ENCODE data around the gene LGR6.
"Not testable (repeated sequence)": the region's sequence is repeated elsewhere in the genome, so short reads cannot be mapped to it uniquely, and the experiment has no call there.

LGR6 gene, protein sequence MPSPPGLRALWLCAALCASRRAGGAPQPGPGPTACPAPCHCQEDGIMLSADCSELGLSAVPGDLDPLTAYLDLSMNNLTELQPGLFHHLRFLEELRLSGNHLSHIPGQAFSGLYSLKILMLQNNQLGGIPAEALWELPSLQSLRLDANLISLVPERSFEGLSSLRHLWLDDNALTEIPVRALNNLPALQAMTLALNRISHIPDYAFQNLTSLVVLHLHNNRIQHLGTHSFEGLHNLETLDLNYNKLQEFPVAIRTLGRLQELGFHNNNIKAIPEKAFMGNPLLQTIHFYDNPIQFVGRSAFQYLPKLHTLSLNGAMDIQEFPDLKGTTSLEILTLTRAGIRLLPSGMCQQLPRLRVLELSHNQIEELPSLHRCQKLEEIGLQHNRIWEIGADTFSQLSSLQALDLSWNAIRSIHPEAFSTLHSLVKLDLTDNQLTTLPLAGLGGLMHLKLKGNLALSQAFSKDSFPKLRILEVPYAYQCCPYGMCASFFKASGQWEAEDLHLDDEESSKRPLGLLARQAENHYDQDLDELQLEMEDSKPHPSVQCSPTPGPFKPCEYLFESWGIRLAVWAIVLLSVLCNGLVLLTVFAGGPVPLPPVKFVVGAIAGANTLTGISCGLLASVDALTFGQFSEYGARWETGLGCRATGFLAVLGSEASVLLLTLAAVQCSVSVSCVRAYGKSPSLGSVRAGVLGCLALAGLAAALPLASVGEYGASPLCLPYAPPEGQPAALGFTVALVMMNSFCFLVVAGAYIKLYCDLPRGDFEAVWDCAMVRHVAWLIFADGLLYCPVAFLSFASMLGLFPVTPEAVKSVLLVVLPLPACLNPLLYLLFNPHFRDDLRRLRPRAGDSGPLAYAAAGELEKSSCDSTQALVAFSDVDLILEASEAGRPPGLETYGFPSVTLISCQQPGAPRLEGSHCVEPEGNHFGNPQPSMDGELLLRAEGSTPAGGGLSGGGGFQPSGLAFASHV

DNA sequence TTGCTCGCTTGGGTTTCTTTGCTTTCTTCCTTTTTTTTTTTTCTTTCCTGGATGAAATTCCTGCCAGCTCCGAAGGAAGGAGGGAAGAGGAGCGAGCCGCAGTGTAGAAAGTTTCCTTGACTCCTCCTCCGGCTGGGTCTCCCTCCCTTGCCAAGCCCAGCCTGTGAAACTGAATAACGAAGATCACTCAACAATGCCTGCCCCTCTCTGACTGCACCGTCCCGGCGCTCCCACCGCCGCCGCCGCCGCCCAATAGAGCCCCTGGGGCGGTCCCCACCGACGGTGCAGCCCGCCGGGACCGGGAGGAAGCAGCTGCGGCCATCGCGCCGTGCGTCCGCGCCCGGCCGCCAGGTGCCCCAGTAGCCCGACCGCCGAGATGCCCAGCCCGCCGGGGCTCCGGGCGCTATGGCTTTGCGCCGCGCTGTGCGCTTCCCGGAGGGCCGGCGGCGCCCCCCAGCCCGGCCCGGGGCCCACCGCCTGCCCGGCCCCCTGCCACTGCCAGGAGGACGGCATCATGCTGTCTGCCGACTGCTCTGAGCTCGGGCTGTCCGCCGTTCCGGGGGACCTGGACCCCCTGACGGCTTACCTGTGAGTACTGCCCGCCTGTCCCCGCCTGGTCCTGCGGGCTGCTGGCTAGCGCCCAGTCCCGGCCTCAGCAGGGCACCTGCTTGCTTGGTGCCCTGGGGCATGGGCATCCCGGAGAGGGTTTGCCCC is at the start of gene LGR6:
Gene LGR6, plus strand, starts transcription at position 186 of the 714 bp plus-strand sequence. Its CDS starts 191 bp downstream, at position 377.
- no peak for DNase-seq

DNA sequence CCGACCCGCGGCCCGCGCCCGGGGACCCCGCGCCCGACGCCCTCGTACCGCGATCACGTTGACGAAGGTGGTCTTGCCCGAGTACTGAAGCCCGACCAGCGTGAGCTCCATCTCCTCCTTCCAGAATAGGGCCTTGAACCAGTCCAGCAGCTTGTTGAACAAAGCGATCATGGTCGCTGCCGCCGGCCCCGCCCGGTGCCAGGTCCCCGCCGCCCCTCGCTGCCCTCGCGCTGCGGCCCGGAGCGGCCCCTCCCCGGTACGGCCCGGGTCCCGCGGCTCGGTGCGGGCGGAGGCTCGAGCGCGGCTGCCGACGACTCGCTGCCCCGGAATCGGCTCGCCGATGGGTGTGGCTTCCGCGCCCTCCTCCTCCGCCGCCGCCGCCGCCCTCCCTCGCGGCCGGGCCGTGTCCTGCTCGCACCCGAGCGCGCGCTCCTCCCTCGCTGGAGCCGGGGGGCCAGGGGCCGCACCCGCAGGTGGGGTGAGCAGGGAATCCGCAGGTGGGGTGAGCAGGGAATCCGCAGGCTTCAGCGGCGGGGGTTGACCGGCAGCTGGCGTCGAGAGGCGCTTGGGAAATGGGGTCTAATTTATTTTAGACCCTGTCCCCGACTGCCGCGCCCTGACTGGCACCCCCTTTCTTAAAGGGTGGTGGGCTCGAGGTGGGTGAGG is 49.1 kb upstream of the LGR6 start, which contains the start of gene ARL8A:
Gene ARL8A, minus strand, starts transcription at position 336 of the 666 bp plus-strand sequence. Its CDS starts 165 bp downstream, at position 171.
- DNase-seq: peak; percentile 79

DNA sequence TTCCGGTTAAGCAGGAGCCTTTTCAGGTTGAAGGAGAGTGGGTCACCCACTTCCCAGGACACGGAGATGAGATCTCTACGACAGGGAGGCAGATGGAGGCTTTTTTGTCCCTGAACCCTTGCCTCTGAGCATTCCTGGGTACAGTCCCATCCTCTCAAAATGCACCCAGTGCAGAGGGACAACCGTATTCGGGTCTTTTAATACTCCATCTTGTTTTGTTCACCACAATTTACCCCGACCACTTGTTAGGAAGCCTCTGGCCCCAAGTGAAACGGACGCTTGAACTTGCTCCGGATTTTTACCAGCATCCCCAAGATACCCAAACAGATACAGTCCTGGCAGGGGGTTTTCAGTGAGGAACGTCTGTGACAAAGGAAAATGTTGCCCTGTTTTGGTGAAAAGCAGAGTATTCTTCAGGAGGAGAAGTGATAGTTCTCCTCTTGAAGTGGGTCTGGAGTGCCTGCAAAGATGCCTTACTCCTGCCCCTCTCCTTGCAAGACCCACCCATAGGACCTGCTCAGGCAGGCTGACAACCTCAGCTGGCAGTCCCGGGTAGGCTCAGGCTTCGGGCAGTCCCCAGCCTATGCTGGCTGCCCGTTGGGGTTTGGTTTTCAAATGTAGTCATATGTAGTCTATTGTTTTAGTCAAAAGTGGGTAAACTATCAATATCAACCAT is 48.4 kb upstream of the LGR6 start:
- peak; percentile 55 for DNase-seq

DNA sequence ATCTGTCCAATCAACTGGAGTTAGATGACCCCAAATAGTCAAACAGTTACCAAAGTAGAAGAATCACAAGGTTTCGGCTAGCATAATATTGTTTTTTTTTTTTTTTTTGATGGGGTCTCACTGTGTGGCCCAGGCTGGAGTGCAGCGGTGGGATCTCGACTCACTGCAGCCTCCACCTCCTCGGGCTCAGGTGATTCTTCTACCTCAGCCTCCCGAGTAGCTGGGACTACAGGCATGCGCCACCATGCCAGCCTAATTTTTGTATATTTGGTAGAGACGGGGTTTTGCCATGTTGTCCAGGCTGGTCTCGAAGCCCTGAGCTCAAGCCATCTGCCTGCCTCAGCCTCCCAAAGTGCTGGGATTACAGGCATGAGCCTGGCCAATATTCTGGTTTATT is 47.9 kb upstream of the LGR6 start:
- not testable (repeated sequence) for DNase-seq

DNA sequence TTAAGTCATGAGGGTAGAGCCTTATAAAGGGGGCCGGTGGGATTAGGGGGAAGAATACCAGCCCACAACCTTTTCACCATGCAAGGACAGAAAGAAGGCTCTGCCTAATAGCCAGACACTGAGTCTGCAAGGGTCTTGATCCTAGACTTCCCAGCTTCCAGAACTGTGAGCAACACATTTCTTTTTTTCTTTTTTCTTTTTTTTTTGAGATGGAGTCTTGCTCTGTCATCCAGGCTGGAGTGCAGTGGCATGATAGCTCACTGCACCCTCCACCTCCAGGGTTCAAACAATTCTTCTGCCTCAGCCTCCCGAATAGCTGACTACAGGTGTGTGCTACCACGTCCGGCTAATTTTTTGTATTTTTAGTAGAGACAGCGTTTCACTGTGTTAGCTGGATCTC is 47.3 kb upstream of the LGR6 start:
- no peak for DNase-seq

DNA sequence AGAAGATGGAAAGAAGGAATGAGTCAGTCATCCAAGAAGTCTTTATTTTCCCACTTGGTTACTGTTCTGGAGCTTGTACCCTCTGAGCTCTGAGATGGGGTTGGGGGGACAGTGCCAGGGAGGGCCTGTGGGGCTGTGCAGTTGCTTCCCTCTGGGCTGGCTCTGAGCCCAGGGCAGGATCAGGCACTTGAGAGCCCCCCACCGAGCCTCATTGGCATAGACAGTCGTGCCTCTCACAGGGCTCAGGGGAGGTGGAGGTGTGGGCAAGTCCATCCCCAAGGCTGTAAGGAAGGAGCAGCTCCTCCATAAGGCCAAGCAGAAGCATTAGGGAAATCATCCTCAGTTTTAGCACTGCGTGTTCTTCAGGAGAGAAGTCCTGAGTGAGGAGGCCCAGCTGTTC is 46.6 kb upstream of the LGR6 start:
- no peak for DNase-seq

DNA sequence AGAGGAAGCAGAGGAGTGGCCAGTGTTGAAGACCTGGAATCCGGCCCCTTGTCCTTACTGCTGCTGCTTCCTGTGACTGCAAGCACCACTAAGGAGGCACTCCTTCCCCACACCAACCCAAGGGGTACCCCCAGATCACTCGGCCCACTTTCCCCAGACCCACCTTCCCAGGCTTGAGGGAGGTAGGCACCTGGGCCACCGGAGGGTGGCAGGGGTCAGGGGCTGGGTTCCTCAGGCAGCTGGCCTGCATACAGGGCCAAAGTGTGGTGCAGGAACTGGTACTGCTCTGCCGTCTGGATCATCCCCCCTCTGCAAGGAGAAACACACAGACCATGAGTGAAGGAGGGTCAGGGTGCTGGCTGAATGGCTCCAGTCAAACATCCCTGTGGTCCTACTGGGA is 45.2 kb upstream of the LGR6 start:
- no peak for DNase-seq

DNA sequence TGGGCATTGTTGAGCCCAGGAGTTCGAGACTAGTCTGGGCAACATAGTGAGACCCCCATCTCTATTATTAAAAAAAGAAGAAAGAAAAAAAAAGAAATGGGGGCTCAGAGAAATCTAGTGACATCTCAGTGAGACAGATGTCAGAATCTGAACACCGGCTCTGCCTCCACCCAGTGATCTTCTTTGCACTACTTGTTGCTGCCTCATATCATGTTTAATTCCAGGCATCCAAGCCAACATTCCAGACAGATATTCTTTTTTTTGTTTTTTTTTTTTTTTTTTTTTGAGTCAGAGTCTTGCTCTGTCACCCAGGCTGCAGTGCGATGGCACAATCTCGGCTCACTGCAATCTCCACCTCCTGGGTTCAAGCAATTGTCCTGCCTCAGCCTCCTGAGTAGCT is 44.0 kb upstream of the LGR6 start:
- no peak for DNase-seq

DNA sequence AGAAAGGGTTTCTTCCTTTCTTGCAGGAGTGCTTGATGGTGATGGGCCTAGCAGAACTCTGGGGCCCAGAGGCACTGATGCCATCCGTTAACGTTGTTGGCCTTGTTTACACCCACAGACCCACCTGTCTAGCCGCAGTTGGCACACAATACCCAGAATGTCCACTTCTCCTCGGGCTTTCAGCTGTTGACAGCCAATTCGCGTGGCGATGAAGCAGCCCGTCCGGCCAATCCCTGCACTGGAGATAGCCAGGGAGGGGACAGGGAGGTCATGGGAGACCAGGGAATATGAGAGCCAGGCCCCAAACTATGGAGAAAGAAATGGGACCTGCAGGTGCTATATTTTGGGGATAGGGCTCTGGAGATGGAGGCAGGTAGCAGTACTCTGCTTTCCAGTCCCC is 43.4 kb upstream of the LGR6 start:
- no peak for DNase-seq

DNA sequence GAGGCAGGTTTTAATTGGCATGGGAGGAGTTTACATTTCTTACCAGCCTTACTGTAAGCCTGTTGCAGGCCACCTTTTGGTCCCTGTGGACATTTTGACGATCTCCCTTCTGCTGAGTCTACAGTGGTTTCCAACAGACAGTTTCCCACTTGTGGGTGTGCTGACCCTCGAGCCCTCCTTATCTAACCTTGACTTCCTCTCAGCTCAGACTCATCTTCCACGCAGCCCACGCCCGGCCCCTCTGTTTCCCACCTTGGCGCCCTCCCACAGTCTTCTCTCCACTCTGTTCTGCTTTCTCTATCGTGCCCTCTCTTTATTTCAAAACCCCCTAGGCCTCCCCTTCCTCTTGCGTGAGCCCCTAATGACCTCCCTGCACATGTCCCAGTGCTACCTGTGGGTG is 43.0 kb upstream of the LGR6 start:
- DNase-seq: no peak

DNA sequence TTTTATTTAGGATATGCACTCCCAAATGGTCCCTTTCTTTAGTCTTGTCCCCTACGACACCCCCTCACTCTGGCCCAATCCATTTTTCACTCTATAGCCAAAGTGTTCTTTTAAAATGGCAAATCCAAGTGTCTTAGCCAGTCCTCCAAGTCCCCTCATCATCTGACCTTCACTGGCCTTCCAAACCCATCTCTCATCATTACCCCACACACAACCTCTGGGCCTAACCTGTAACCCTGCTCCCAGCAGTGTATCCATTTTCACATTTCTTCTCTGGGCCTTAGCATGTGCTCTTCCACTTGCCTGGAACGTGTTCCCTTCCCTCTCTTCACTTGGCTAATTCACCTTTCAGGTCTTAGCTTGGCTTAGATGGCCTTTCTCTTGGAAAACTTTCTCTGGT is 42.6 kb upstream of the LGR6 start:
- no peak for DNase-seq

DNA sequence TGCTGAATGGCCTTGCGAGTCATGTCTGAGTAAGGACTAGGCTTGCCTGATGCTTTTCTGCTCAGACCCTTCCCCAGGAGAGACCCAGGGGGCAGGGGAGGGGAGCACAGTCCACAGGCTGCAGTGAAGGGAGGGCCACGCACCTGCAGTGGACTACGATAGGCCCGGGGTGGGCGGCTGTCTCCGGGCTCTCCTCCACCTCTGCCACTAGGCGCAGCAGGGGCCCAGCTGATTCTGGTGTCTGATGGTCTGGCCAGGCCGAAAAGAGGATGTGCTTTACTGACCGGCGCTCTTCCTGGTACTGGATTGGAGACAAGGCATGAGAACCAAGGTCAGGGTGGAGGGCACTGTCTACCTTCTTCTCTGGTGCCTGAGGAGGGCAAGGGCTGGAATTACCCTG is 41.2 kb upstream of the LGR6 start:
- DNase-seq: no peak

DNA sequence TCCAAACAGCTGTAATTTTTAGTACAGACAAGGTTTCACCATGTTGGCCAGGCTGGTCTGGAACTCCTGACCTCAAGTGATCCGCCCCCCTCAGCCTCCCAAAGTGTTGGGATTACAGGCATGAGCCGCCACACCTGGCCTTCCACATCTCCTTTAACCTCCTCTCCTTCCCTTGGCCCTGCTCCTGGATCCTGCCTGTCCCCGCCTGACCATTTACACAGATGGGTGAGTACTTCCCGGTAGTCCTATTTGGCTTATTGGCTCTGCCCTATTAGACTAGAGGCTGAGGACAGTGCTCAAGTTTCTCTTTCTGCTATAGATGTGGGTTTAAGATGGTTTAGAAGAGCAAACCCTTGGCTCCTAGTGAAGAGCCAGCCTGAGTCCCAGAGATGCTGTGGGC is 40.3 kb upstream of the LGR6 start:
- no peak for DNase-seq

DNA sequence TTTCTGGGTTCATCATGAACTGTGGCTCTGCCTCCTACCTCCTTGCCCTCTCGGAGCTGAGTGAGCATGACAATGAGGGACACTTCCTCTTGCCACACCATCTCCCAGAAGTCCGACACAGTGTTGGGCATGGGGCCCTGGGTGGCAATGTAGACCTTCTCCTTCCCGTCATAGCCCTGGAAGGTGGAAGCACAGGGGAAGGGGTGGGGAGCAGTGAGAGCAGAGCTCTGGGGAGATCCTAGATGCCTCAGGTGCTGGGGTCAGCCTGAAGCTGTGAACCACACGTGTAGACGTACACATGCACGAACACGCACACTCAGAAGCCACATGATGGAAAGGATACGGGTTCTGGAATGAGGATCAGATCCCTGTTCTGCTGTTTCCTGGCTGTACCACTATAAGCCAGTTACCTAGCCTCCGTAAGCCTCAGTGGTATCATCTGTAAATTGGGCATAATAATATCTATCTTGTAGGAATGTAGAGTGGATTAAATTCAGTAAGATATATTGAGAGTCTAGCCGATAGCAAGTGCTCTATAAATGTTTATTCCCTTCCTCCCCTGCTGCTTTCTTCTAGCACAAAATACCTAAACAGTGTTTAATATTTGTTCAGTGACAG is 39.3 kb upstream of the LGR6 start:
- no peak for DNase-seq

DNA sequence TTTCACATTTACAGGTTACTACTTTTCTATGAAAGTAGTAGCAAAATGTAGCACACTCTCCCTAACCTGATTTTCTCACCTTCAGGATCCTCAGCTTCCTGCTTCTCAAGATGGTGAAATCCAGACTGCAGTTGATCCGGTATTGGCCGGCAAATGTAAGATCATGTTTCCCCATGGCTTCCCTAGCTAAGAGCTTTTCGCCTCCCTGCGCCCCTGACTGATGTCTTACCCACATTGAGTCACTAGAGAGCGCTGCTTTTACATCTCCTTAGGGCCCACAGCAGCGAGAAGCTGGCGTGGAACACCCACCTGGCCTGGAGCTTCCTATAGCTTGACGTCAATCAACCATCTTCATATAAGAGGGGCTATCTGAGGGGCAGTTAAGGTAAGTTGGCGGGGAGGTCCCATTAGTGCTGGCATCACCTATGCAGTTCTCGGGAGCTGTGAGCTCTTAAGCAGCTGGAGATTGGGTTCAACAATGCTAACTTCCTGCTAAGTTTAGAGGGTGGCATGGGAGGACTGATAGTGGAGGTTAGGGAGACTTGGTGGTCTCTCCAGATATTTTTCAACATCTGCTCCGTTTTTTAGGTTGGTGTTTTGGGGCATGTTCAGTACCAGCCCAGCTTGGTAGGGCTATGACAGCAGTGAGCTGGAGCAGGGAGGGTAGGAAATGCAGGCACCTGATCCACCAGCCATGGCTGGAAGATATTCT is 38.7 kb upstream of the LGR6 start:
- DNase-seq: no peak

DNA sequence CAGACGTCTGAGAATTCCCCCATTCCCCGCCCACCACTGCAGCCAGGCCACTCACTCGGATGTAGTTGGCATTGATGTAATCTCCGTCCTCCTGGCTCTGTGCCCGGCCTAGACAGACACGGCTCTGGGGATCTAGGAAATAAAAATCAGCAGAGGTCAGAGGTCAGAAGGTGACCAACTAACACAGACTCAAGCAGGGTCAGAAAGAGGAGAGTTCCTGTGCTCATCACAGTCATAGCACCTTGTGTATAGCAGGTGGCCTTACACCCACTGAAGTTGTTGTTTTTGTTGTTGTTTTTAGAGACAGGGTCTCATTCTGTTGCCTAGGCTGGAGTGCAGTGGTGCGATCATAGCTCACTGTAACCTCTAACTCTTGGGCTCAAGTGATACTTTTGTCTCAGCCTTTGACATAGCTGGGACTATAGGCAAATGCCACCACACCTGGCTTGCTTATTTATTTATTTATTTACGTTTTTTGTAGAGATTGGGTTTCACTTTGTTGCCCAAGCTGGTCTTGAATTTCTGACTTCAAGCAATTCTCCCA is 38.0 kb upstream of the LGR6 start:
- no peak for DNase-seq

DNA sequence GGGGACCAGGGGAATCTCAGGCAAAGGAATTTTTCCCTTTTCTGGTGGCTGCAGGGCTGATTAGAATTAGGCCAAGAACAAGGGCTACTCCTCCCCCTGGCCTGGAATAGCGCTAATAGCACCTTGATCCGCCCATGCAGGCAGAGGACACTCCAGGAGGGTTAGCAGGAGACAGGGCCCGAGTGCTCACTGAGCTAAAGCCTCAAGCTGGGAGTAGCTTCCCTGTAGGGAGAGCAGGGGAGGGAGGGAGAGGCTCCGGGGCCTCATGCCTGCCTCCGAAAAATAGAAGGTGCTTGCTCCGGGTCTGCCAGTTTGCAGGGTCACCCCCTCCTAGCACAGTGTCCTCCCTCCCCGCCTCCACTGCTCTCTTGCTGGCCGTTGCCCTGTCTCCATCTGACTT is 37.0 kb upstream of the LGR6 start:
- DNase-seq: no peak

DNA sequence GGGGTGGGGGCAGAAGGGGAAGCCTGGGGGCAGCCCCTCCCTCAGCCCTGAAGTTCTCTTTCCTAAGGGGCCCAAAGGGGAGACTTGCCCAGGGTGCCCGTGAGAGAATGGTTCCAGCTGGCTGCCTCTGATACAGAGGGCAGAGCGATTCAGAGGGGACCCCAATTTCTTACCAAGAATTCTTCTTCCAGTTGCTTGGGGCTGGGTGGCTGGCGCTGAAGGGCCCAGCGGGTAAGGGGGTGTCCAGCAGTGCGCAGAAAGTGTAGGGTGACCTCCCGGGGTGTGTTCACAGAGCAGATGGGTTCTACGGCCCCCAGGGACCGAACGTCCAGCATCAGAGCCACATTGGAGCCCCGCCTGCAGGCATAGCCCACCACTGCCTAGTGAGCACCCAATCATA is 35.7 kb upstream of the LGR6 start:
- DNase-seq: no peak

DNA sequence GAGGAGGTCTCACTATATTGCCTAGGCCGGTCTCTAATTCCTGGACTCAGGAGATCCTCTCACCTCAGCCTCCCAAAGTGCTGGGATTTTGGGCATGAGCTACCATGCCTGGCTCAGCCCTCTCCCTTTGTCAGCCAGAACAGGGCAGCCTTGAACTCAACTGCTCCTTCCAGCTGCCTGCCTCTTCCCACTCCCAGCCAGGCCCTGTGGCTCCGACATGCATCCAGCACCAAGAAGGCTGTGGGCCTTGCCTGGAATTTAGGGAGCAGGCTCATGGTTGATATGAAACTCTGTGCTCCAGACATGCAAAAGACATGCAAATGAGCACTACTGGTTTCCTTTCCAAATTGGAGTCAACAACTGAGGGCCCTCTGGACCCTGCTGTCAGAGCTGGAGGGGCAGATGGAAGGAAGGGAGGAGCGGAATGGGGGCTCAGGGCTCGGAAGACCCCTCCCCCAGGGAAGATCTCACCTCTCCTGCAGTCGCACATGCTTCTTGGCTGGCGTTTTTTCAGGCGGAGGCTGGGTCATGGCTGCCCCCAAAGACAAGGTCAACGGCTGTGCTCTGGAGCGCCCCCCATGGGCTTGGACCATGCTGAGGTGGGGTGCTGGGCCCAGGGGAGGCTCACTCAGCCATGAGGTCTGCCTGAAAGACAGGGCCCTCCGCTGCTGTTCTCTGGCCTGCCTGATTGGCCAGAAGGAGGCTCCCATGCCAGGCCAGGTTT is 34.6 kb upstream of the LGR6 start:
- DNase-seq: peak; percentile 45
